Mesothelial cell of epicardium (in vitro differentiated cells): ENCODE results near the gene TPX2. TPM values are rescaled to one million over a fixed set of nuclear protein-coding genes. Genes with fewer than 3 reads are reported as not detected.

Source experiments
- DNase-seq, 2 experiments: peaks; one replicate each; pipeline ENCODE4 v3.0.0; 2021; ENCODE audit warnings: low spot score in 2 of 2; ENCODE audit not compliant: unreplicated experiment in 2 of 2
- H3K27ac Mint-ChIP-seq: 2 replicates; pipeline ENCODE4 v1.8.0; 2021; ENCODE audit warnings: mixed read lengths
- H3K27me3 Mint-ChIP-seq: 2 replicates; pipeline ENCODE4 v1.8.0; 2021; ENCODE audit warnings: low read depth, mixed read lengths
- H3K36me3 Mint-ChIP-seq: 2 replicates; pipeline ENCODE4 v1.8.0; 2021; ENCODE audit warnings: mixed read lengths
- H3K4me1 Mint-ChIP-seq: 2 replicates; pipeline ENCODE4 v1.8.0; 2021; ENCODE audit warnings: mixed read lengths
- H3K4me3 Mint-ChIP-seq: 2 replicates; pipeline ENCODE4 v1.8.0; 2021; ENCODE audit warnings: mild to moderate bottlenecking, moderate library complexity, mixed read lengths
- H3K9me3 Mint-ChIP-seq: 2 replicates; pipeline ENCODE4 v1.8.0; 2021; ENCODE audit warnings: mixed read lengths
- total RNA-seq: library from RNA; stranded (reverse); gene quantifications from 3 replicates; pipeline ENCODE4 v1.2.1, GENCODE V29; 2021
- TF ChIP-seq, protein P1 (sequence below): fragments of 200-600 bp; sonication (generic); IDR thresholded peaks from one replicate; pipeline ENCODE4 v1.5.0; 2021; ENCODE audit warnings: antibody characterized with exemption; ENCODE audit not compliant: unreplicated experiment

TPX2 gene
- total RNA-seq, 1 donor from 2014 or later = 39.0 TPM

DNA sequence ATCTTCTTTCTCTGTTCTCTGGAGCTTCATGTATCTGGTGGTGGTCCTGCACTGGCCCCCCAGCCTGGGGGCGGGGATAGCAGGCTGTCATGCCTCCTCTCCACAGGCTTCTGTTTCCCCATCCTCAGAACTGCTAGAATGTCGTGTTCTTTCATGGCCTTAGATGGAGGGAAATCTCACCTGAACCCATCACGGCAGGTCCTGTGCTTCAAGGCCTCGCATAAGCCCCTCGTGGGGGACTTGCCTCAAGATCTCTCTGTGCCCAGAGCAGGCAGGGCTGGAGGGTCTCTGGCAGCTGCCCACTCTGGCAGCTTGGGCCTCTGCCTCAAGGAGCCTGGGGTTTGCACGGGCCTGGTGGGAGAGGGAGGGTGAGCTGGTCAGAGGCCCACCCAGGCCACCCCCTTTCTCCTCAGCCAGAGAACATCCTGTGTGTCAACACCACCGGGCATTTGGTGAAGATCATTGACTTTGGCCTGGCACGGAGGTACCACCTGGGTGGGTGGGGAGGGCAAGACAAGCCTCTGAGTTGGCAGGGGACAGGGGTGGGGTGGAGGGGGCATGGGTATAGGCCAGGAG lies 91.4 kb downstream of the TPX2 start:
- Mint-ChIP-seq H3K36me3 (no peaks in the 10 kb centered on the region), H3K27ac (no peak overlapping the region), H3K9me3 (no peaks in the 10 kb centered on the region), H3K4me1 (no peaks in the 10 kb centered on the region), H3K27me3 (no peaks in the 10 kb centered on the region), H3K4me3 (no peak overlapping the region)
- no peak for DNase-seq
- TF ChIP-seq, protein P1, sequence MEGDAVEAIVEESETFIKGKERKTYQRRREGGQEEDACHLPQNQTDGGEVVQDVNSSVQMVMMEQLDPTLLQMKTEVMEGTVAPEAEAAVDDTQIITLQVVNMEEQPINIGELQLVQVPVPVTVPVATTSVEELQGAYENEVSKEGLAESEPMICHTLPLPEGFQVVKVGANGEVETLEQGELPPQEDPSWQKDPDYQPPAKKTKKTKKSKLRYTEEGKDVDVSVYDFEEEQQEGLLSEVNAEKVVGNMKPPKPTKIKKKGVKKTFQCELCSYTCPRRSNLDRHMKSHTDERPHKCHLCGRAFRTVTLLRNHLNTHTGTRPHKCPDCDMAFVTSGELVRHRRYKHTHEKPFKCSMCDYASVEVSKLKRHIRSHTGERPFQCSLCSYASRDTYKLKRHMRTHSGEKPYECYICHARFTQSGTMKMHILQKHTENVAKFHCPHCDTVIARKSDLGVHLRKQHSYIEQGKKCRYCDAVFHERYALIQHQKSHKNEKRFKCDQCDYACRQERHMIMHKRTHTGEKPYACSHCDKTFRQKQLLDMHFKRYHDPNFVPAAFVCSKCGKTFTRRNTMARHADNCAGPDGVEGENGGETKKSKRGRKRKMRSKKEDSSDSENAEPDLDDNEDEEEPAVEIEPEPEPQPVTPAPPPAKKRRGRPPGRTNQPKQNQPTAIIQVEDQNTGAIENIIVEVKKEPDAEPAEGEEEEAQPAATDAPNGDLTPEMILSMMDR = no peak

DNA sequence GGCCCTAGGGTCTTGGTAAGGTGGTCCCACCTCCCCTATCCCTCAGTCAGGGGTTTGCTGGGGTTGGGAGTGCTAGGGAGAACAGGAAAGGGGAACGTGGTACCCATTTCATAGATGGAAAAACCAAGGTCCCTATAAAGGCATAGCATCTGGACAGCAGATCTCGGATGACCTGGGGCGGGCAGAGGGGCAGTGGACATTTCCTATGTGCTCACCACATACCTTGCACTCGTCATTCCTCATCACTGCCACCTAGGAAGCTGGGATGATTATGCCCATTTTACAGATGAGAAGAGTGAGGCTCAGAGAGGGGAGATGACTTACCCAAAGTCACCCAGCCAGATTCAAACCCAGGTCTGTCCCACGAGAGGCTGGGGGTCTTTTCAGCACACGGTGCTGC lies 92.1 kb downstream of the TPX2 start:
- no peak for DNase-seq
- no peaks in the 10 kb centered on the region for H3K27me3 Mint-ChIP-seq
- TF ChIP-seq, protein P1 = no peak
- H3K36me3 Mint-ChIP-seq = no peaks in the 10 kb centered on the region
- no peaks in the 10 kb centered on the region for H3K9me3 Mint-ChIP-seq
- peaks cover 4% of the 10 kb centered on the region for H3K4me1 Mint-ChIP-seq
- no peak overlapping the region for H3K4me3 Mint-ChIP-seq
- no peak overlapping the region for H3K27ac Mint-ChIP-seq

DNA sequence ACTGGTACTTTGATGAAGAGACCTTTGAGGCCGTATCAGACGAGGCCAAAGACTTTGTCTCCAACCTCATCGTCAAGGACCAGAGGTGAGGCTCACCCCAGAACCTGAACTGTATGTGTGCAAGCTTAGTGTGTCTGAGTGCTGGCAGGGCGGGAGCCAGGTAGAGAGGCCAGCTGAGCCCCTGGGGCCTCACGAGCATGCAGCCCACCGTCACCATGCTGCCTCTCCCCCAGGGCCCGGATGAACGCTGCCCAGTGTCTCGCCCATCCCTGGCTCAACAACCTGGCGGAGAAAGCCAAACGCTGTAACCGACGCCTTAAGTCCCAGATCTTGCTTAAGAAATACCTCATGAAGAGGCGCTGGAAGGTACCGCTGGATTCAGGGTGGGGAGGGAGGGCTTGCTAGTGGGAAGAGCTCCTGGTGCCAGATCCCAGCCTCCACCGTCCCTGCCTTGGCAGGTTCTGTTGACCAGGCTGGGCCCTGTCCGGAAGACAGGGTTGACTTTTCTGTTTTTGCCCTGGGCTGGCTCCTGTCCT lies 92.7 kb downstream of the TPX2 start:
- Mint-ChIP-seq H3K27ac (no peak overlapping the region), H3K9me3 (no peaks in the 10 kb centered on the region)
- TF ChIP-seq, protein P1 = no peak

DNA sequence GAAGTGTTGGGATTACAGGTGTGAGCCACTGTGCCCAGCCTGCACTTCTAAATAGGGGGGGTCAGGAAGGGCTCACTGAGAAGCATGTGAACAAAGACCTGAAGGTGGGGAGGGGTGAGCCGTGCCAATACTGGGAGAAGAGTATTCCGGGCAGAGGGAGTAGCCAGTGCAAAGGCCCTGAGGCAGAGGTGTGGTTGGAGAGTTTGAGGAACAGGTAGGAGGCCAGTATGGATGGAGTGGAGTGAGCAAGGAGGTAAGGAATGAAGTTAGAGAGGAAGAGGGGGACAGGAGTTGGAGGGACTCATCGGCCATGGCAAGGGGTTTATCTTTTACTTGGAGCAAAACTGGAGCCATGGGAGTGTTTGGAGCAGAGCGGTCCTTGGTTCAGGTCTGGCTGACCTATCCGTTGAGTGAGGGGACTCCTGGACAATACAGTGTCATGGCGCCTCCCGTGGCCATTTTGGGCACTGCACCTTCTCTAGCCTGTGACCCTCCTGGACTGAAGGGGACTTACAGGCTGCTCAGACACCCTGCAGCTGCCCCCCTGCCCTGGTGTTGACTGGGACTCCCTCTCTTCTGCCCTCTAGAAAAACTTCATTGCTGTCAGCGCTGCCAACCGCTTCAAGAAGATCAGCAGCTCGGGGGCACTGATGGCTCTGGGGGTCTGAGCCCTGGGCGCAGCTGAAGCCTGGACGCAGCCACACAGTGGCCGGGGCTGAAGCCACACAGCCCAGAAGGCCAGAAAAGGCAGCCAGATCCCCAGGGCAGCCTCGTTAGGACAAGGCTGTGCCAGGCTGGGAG lies 94.2 kb downstream of the TPX2 start:
- peak in 1 of 2 experiments; percentile 83 for DNase-seq
- Mint-ChIP-seq H3K36me3 (no peaks in the 10 kb centered on the region), H3K9me3 (no peaks in the 10 kb centered on the region), H3K27me3 (no peaks in the 10 kb centered on the region), H3K4me1 (peaks cover 10% of the 10 kb centered on the region), H3K4me3 (no peak overlapping the region), H3K27ac (no peak overlapping the region)
- TF ChIP-seq, protein P1 = peak; percentile 91

More for the DNA sequence above, 92.7 kb downstream of the TPX2 start:
- no peak for DNase-seq
- no peaks in the 10 kb centered on the region for H3K36me3 Mint-ChIP-seq
- H3K4me3 Mint-ChIP-seq = no peak overlapping the region
- no peaks in the 10 kb centered on the region for H3K27me3 Mint-ChIP-seq
- peaks cover 6% of the 10 kb centered on the region for H3K4me1 Mint-ChIP-seq

- Mint-ChIP-seq H3K27me3 (no peaks in the 10 kb centered on the region), H3K27ac (no peak overlapping the region), H3K4me3 (no peak overlapping the region), H3K36me3 (no peaks in the 10 kb centered on the region), H3K9me3 (no peaks in the 10 kb centered on the region), H3K4me1 (peaks cover 10% of the 10 kb centered on the region)
- TF ChIP-seq, protein P1 = no peak
- DNase-seq = no peak
Observed at GRCh38 chr20:31833931-31834521, 94.9 kb downstream of the TPX2 start.
